Measurements from ENCODE around the gene CAMKMT. TPM values are rescaled to one million over a fixed set of nuclear protein-coding genes. Genes with fewer than 3 reads are reported as not detected.

Gene CAMKMT
- total RNA-seq, 4 donors from 2014 or later = 9.8 to 33.0 (median 18.7) TPM

DNA sequence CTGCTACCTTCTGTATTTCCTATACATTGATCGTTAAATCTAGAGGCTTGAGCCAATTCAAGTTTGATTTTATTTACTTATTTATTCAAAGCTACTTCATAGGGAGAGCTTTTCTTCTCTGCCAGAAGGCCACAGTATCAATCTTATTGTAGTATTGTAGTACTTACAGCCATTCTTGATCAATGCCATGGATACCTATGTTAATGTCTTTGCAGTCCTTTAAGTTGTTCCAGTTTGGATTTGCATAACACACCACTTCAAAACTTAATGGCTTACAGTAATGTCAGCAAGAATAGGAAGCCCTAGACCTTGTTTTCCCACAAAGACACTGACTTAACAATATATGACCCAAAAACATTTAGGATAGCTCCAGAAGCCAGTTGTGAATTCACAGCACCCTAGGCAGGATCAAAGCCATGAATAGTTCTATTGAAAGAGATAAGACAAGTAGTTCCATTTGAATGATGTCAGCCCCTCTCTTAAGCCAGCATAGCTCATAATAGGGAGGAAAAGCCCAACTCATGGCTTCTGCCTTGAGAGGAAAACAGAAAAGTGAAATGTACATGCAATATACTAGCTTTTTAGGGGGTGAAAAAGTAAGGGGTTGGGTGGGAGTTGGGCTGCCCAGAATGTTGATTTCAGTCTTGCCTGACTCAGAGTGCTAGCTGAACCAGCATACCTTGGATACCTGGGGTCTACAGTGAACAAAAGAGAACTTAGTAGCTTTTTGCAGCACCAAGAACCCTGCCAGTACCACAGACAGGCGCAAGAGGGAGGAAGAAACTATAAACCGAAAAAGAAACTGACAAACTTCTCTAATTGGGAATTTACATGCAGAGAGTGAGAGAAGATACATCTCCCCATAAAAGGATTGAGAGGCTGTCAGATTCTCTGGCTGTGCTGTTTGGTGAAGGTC lies 101.4 kb downstream of the CAMKMT start:
- Histone ChIP-seq H3K4me1 (no peaks in the 10 kb centered on the region), H3K27ac (no peak overlapping the region), H3K9me3 (no peaks in the 10 kb centered on the region), H3K4me3 (no peak overlapping the region), H3K27me3 (no peaks in the 10 kb centered on the region), H3K36me3 (no peaks in the 10 kb centered on the region)
- DNase-seq = no peak
- TF ChIP-seq, protein P1, sequence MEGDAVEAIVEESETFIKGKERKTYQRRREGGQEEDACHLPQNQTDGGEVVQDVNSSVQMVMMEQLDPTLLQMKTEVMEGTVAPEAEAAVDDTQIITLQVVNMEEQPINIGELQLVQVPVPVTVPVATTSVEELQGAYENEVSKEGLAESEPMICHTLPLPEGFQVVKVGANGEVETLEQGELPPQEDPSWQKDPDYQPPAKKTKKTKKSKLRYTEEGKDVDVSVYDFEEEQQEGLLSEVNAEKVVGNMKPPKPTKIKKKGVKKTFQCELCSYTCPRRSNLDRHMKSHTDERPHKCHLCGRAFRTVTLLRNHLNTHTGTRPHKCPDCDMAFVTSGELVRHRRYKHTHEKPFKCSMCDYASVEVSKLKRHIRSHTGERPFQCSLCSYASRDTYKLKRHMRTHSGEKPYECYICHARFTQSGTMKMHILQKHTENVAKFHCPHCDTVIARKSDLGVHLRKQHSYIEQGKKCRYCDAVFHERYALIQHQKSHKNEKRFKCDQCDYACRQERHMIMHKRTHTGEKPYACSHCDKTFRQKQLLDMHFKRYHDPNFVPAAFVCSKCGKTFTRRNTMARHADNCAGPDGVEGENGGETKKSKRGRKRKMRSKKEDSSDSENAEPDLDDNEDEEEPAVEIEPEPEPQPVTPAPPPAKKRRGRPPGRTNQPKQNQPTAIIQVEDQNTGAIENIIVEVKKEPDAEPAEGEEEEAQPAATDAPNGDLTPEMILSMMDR (IDR thresholded peaks at IDR 0.05) = no peak
- no peak for TF ChIP-seq POLR2A (IDR thresholded peaks at IDR 0.05)

DNA sequence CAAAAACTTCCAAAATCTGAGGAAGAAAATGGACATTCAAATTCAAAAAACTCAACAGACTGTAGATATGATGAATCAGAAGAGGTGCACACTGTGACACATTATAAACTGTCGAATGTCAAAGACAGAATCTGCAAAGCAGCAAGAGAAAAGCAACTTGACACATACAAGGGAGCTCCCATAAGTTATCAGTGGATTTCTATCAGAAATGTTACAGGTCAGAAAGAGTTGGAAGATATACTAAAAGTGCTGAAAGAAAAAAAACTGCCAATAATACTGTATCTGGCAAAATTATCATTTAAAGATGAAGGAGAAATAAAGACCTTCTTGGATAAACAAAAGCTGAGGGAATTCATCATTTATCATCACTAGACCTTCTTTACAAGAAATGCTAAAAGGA lies 102.7 kb downstream of the CAMKMT start:
- TF ChIP-seq, protein P1 (IDR thresholded peaks at IDR 0.05) = no peak
- TF ChIP-seq POLR2A (IDR thresholded peaks at IDR 0.05) = no peak
- DNase-seq = no peak
- H3K36me3 ChIP-seq = no peaks in the 10 kb centered on the region

DNA sequence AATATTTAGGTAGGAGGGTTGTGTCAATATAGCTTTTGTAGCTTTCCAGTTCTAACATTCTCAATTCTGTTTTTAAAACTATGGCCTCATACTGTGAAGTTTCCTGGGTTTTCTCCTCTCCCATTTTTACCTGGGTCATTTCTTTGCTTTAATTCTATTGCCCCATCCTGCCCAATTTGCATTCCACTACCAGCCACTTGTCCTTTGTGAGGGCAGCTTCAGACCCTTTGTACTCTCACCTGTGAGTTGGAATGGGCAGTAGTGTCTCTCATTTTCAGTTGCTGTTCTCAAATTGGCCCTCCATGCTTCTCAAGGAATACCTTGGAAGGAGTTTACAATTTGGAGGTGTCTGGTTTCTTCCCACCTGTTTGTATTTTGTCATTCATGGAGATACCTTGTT lies 108.4 kb downstream of the CAMKMT start:
- TF ChIP-seq, protein P1 (IDR thresholded peaks at IDR 0.05) = no peak
- no peak for TF ChIP-seq POLR2A (IDR thresholded peaks at IDR 0.05)
- no peak overlapping the region for H3K27ac ChIP-seq
- H3K4me3 ChIP-seq = no peak overlapping the region
- no peaks in the 10 kb centered on the region for H3K9me3 ChIP-seq
- no peaks in the 10 kb centered on the region for H3K36me3 ChIP-seq
- DNase-seq = no peak
- no peaks in the 10 kb centered on the region for H3K4me1 ChIP-seq
- no peaks in the 10 kb centered on the region for H3K27me3 ChIP-seq

More for the DNA sequence above, 102.7 kb downstream of the CAMKMT start:
- Histone ChIP-seq H3K27ac (no peak overlapping the region), H3K4me1 (no peaks in the 10 kb centered on the region), H3K4me3 (no peak overlapping the region), H3K9me3 (no peaks in the 10 kb centered on the region), H3K27me3 (no peaks in the 10 kb centered on the region)

DNA sequence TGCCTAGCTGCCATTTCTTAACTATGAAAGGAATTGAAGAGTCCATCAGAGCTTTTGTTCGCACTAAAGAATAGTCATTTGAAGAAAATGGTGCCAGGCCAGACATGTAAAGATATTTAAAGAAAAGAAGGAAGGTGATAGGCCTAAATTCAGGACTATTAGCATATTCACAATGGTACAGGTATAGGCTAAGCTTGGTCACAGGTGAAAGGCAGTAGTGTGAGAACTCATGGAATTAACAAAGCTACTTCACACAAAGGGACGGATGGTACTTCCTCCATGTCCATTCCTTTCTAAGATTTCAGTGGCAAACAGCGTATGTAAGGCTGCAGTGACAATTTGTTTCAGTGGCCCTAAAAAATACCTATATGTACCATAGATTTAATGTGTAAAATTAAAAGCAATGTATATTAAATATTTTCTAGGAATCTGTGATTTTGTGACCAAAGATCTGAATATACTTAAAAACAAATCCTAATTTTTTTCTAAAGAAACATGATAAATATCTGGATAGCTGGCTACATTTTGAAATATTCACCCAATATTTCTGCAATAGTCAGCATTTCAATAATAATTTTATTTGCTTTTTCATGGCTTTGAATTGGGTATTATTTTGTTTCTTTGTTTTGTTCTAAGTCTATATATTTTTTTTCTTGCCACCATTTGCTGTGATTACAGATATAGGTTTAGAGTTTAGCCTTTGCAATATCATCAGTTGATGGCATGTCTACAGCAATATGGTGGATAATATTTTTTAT lies 116.1 kb downstream of the CAMKMT start:
- no peak for TF ChIP-seq POLR2A (IDR thresholded peaks at IDR 0.05)
- TF ChIP-seq, protein P1 (IDR thresholded peaks at IDR 0.05) = no peak
- DNase-seq = no peak
- H3K27me3 ChIP-seq = no peaks in the 10 kb centered on the region

DNA sequence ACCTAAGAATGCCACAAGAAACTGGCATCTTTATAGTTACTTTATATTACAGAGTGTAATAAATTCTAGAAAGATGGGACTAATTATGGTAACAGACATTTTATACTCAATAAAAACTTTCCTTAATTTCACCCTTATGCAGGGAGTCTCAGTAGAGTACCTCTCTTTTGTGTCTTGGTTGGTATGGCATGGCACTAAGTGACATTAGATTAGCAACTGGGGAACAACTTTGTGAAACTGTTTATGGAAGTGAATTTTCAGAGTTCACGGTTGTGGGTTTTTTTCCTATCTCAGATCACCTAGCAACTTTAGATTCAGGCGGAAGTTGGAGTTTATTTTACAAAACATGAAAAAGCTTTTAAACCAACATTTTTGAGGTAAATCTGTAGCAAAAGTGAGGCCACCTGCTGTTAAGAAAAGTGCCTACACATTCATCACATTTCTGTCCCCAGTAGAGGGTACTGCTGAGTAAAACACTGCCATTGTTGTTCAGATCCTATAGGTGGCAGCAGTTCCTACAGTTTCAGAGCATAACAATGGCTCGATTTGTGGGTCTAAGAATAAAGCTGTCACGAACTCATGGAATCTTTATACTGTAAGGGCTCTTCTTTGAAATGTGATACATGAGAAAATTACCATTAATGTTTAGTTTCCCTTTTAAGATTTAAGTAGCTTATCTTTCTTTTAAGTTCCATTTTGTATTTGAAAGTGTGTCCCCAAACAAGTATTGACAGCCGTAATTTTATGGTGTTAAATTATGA lies 117.6 kb downstream of the CAMKMT start:
- Histone ChIP-seq H3K27ac (no peak overlapping the region), H3K9me3 (no peaks in the 10 kb centered on the region), H3K4me1 (no peaks in the 10 kb centered on the region), H3K36me3 (no peaks in the 10 kb centered on the region), H3K4me3 (no peak overlapping the region), H3K27me3 (no peaks in the 10 kb centered on the region)
- DNase-seq = peak in 2 of 3 donors; percentile 18 to 53
- TF ChIP-seq, protein P1 (IDR thresholded peaks at IDR 0.05) = peak; percentile 78 to 100 (median 99)
- no peak for TF ChIP-seq POLR2A (IDR thresholded peaks at IDR 0.05)

More for the DNA sequence above, 116.1 kb downstream of the CAMKMT start:
- Histone ChIP-seq H3K27ac (no peak overlapping the region), H3K9me3 (no peaks in the 10 kb centered on the region), H3K4me3 (no peak overlapping the region), H3K36me3 (no peaks in the 10 kb centered on the region), H3K4me1 (no peaks in the 10 kb centered on the region)

Measured in Peyer's patch (tissue), 4 donors.